Stimulated activated naive CD8-positive, alpha-beta T cell treated with anti-CD3 and anti-CD28 coated beads, Interleukin-15, amount 100 ng/mL, for 72 hours (primary cell): ENCODE measurements around the gene KCNA10.
A peak's percentile ranks its signal among the peaks of the same experiment; 100 is the strongest.

Experiments used
- ATAC-seq: fragments of 150-1000 bp; cut with Tn5 transposase; 2 replicates; pipeline ENCODE4 v1.10.0; 2021; ENCODE audit warnings: mild to moderate bottlenecking, moderate library complexity
- DNase-seq, 2 donors: peaks; one replicate each; pipeline ENCODE4 v3.0.0; 2021 to 2022
- H3K27ac Mint-ChIP-seq, 2 donors: one replicate each; pipeline ENCODE4 v1.8.0; 2022; ENCODE audit warnings: mild to moderate bottlenecking in 2 of 2, mixed read lengths in 2 of 2, moderate library complexity in 2 of 2
- H3K27me3 Mint-ChIP-seq: one replicate; pipeline ENCODE4 v1.8.0; 2022; ENCODE audit warnings: mixed read lengths
- H3K4me1 Mint-ChIP-seq: one replicate; pipeline ENCODE4 v1.8.0; 2022; ENCODE audit warnings: mild to moderate bottlenecking, mixed read lengths
- H3K4me3 Mint-ChIP-seq, 2 donors: one replicate each; pipeline ENCODE4 v1.8.0; 2022; ENCODE audit warnings: mild to moderate bottlenecking in 2 of 2, mixed read lengths in 2 of 2, moderate library complexity in 1 of 2
- H3K9me3 Mint-ChIP-seq, 2 donors: one replicate each; pipeline ENCODE4 v1.8.0; 2022; ENCODE audit warnings: mixed read lengths in 2 of 2

The KCNA10 gene

DNA sequence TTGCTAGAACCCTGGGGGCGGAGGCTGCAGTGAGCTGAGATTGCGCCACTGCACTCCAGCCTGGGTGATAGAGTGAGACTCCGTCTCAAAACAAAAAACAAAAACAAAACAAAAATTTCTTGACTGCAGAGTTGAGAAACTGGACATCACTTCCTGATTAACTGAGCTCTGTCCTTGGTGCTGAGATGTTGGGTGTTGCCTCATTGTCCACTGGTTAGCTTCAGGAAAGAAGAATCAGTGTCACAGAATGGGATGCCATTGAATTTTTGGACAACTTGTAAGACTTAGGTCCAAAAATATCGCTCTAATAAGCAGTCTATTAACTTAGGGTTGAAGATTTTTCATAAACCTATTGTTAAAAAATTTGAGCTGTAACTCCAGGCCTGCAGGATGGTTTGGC lies 23.8 kb upstream of the KCNA10 start:
- Mint-ChIP-seq H3K4me3 (no peak overlapping the region), H3K27me3 (peaks cover 22% of the 10 kb centered on the region), H3K9me3 (no peaks in the 10 kb centered on the region), H3K27ac (no peak overlapping the region), H3K4me1 (no peaks in the 10 kb centered on the region)
- ATAC-seq: no peak
- no peak for DNase-seq

DNA sequence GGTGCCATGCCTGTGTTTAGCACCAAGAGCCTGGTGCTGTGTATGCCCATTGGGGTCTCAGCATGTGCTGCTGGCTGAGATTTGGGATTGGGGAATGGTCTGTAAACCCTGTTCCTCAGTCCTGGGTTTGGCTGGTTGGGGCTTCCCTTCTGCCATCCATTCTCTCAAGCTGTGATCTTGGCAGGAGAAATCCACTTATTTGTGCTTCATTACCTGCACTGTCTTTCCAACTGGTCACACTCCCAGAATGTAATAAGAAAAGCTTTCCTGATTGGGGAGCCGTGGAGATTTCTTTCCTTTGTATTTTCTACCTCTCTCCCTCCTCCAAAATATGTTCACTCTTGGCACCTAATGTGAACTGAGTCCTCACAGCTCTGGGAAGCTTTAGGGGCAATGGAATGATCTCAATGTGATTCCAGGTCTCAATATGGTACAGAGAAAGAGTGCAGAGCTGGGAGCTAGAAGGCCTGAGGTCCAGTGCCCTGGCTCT lies 23.0 kb upstream of the KCNA10 start:
- Mint-ChIP-seq H3K27ac (no peak overlapping the region), H3K4me3 (no peak overlapping the region), H3K9me3 (no peaks in the 10 kb centered on the region), H3K27me3 (peaks cover 20% of the 10 kb centered on the region), H3K4me1 (no peaks in the 10 kb centered on the region)
- no peak for ATAC-seq
- DNase-seq: no peak

- H3K27me3 Mint-ChIP-seq: peaks cover 11% of the 10 kb centered on the region
- DNase-seq (no peak), ATAC-seq (no peak)
- H3K9me3 Mint-ChIP-seq: no peaks in the 10 kb centered on the region
- no peak overlapping the region for H3K27ac Mint-ChIP-seq
- no peak overlapping the region for H3K4me3 Mint-ChIP-seq
- no peaks in the 10 kb centered on the region for H3K4me1 Mint-ChIP-seq
Measured at GRCh38 chr1:110540891-110541685, 22.1 kb upstream of the KCNA10 start.

DNA sequence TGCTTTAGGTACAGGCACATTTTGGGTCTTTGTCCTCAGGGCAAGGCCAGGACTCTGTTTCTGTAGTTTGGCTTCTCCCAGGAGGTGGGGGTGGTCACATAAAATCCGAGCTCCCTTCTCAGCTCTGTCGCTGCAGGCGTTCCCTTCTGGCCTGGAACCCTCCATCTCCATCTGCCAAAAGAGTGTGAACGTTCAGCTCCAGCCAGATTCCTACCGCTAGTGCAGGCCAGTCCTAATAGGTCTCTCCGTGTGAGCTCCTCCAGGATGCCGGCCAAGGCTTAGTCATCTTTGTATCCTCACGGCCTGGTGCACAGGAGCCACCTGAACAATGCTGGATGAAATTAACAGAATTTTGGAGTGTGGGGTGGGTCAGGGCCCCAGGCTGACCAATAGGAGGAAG lies 19.9 kb upstream of the KCNA10 start:
- H3K27me3 Mint-ChIP-seq: no peaks in the 10 kb centered on the region

DNA sequence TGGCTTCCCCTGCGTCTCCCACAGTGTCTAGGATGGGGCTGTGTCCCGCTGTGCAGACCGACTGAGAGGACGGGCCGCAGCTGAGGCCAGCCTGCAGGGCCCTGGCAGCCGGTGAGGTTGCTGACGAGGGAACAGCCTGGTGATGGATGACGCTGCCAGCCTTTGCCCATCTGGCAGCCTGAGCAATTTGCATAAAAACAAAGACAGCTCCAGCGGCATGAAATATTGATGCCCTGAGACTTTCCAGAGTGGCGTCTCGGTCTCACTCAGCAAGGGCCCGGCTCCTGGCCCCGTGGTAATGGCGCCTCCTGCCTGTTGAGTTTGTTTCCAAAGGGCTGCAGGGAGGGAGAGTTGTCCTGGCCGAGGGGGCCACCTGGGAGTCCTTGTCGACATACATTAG lies 19.1 kb upstream of the KCNA10 start:
- ATAC-seq: no peak
- H3K4me1 Mint-ChIP-seq: no peaks in the 10 kb centered on the region
- H3K27ac Mint-ChIP-seq: no peak overlapping the region
- no peaks in the 10 kb centered on the region for H3K27me3 Mint-ChIP-seq
- DNase-seq: no peak
- H3K9me3 Mint-ChIP-seq: no peaks in the 10 kb centered on the region
- no peak overlapping the region for H3K4me3 Mint-ChIP-seq

More for the DNA sequence above, 19.9 kb upstream of the KCNA10 start:
- ATAC-seq: no peak
- H3K4me3 Mint-ChIP-seq: no peak overlapping the region
- no peak overlapping the region for H3K27ac Mint-ChIP-seq
- no peak for DNase-seq
- no peaks in the 10 kb centered on the region for H3K9me3 Mint-ChIP-seq
- H3K4me1 Mint-ChIP-seq: no peaks in the 10 kb centered on the region

DNA sequence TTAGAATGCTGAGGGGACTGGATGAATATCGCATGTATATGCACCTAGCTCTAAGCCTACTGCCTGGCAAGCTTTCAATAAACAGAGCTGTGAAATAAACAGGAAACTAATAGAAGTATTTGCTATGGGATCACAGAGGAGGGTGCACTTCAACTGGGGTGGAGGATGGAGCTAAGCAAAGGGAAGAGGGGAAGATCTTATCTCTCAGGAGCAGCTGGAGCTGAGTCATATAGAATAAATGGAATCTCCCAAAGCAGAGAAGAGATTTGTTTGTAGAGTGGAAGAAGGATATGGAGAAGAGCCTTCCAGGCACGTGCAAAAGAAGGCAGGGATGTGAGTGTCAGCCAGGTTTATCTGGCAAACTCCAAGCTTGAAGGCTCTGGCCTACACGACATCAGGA lies 17.0 kb upstream of the KCNA10 start:
- H3K27me3 Mint-ChIP-seq: peaks cover 8% of the 10 kb centered on the region
- no peak overlapping the region for H3K4me3 Mint-ChIP-seq
- H3K27ac Mint-ChIP-seq: no peak overlapping the region

GRCh38 chr1:110533230-110533629 lies 14.3 kb upstream of the KCNA10 start:
- no peak for ATAC-seq
- Mint-ChIP-seq H3K9me3 (no peaks in the 10 kb centered on the region), H3K27me3 (peaks cover 21% of the 10 kb centered on the region), H3K27ac (no peak overlapping the region), H3K4me3 (no peak overlapping the region), H3K4me1 (no peaks in the 10 kb centered on the region)
- DNase-seq: no peak

More for the DNA sequence above, 17.0 kb upstream of the KCNA10 start:
- DNase-seq (no peak), ATAC-seq (no peak)
- no peaks in the 10 kb centered on the region for H3K9me3 Mint-ChIP-seq
- H3K4me1 Mint-ChIP-seq: no peaks in the 10 kb centered on the region

DNA sequence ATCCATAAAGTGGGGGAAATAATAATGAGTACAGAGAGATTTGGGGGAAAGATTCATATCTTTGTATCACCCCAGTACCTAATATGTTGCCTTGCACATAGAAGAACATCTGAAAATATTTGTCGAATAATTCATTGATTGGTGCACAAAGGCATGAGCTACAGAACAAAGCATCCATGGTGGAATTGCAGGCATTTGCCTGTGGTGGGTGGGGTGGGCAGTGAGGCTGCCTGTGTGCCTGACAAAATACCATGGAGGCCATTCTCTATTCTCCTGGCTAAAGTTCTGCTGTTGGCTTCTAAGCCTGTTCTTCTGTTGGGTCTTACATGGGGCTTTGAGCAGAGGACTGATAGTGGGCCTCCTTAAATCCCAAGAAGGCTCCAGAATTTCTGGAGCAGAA lies 10.0 kb upstream of the KCNA10 start:
- Mint-ChIP-seq H3K4me1 (peaks cover 8% of the 10 kb centered on the region), H3K27me3 (peaks cover 31% of the 10 kb centered on the region), H3K9me3 (no peaks in the 10 kb centered on the region), H3K4me3 (no peak overlapping the region), H3K27ac (no peak overlapping the region)
- no peak for ATAC-seq
- no peak for DNase-seq

DNA sequence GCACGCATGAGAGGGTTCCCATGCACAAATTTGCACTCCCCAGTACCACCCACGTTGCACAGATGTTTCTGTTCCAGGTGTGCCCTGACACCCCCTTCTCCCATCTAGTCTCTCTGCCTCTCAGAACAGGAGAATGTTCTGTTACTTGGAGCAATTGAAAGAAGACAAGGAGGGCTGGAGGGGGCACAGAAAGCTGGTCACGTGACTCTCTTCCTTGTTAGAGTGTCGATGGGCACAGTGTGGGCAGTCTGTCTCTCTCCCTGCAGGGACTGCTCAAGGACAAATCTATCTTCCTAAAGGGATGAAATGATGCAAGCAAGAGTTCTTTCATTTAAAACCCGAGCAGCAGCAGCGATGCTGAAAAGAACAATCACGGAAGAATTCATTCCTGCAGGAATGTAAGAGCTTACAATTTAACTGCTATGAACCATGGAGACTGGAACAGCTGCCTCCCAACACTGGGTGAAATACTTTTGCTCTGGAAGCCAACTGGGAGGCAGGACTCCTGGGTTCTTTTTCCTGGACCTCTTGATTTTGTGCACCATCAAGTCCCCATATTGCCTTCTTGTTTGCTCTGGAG lies 7.3 kb upstream of the KCNA10 start:
- no peaks in the 10 kb centered on the region for H3K9me3 Mint-ChIP-seq
- peaks cover 41% of the 10 kb centered on the region for H3K27me3 Mint-ChIP-seq
- peaks cover 8% of the 10 kb centered on the region for H3K4me1 Mint-ChIP-seq
- no peak for DNase-seq
- no peak overlapping the region for H3K4me3 Mint-ChIP-seq
- ATAC-seq: no peak
- no peak overlapping the region for H3K27ac Mint-ChIP-seq

DNA sequence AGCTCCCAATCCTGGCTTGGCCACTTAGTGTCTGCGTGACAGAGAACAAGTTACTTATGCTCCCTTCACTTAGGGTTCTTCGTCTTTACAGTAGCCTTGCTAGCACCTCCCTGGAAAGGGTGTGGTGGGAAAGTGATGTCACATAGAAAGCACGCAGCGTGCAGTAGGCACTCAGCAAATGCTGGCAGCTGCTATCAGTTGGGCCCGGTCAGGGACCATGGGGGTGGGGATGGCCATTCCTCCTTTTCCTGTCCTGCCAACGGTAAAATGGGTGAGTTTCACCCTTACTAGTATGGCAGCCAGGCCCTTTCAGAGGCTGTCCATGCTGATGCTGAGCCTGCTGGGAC lies 6.2 kb upstream of the KCNA10 start:
- ATAC-seq: no peak
- H3K27ac Mint-ChIP-seq: no peak overlapping the region

GRCh38 chr1:110524311-110525248 lies 5.6 kb upstream of the KCNA10 start:
- ATAC-seq (peak; percentile 78), DNase-seq (peak; percentile 42 to 46)
- H3K27ac Mint-ChIP-seq: no peak overlapping the region
- H3K27me3 Mint-ChIP-seq: peaks cover 35% of the 10 kb centered on the region
- peak overlapping the region in 1 of 2 donors; percentile 55 for H3K4me3 Mint-ChIP-seq
- H3K4me1 Mint-ChIP-seq: peaks cover 8% of the 10 kb centered on the region
- H3K9me3 Mint-ChIP-seq: no peaks in the 10 kb centered on the region

More for the DNA sequence above, 6.2 kb upstream of the KCNA10 start:
- H3K27me3 Mint-ChIP-seq: peaks cover 41% of the 10 kb centered on the region
- H3K9me3 Mint-ChIP-seq: no peaks in the 10 kb centered on the region
- no peak for DNase-seq
- H3K4me1 Mint-ChIP-seq: peaks cover 8% of the 10 kb centered on the region
- no peak overlapping the region for H3K4me3 Mint-ChIP-seq

- Mint-ChIP-seq H3K27me3 (peaks cover 30% of the 10 kb centered on the region), H3K27ac (no peak overlapping the region), H3K9me3 (no peaks in the 10 kb centered on the region)
Measured at GRCh38 chr1:110523011-110523410, 4.0 kb upstream of the KCNA10 start.

GRCh38 chr1:110522560-110522959 lies 3.6 kb upstream of the KCNA10 start:
- Mint-ChIP-seq H3K4me1 (peaks cover 8% of the 10 kb centered on the region), H3K27me3 (peaks cover 34% of the 10 kb centered on the region)

More at GRCh38 chr1:110523011-110523410, 4.0 kb upstream of the KCNA10 start:
- DNase-seq: no peak
- no peak for ATAC-seq
- Mint-ChIP-seq H3K4me1 (peaks cover 8% of the 10 kb centered on the region), H3K4me3 (no peak overlapping the region)

GRCh38 chr1:110520827-110521226 lies 1.9 kb upstream of the KCNA10 start:
- peaks cover 30% of the 10 kb centered on the region for H3K27me3 Mint-ChIP-seq
- H3K27ac Mint-ChIP-seq: no peak overlapping the region

More at GRCh38 chr1:110522560-110522959, 3.6 kb upstream of the KCNA10 start:
- H3K27ac Mint-ChIP-seq: no peak overlapping the region
- DNase-seq (no peak), ATAC-seq (no peak)
- H3K9me3 Mint-ChIP-seq: no peaks in the 10 kb centered on the region
- no peak overlapping the region for H3K4me3 Mint-ChIP-seq

GRCh38 chr1:110515891-110516290 lies 3.1 kb downstream of the KCNA10 start:
- H3K4me1 Mint-ChIP-seq: no peaks in the 10 kb centered on the region
- H3K4me3 Mint-ChIP-seq: no peak overlapping the region
- ATAC-seq: no peak
- DNase-seq: no peak
- H3K9me3 Mint-ChIP-seq: no peaks in the 10 kb centered on the region
- H3K27ac Mint-ChIP-seq: no peak overlapping the region
- peaks cover 9% of the 10 kb centered on the region for H3K27me3 Mint-ChIP-seq

More at GRCh38 chr1:110520827-110521226, 1.9 kb upstream of the KCNA10 start:
- Mint-ChIP-seq H3K9me3 (no peaks in the 10 kb centered on the region), H3K4me3 (no peak overlapping the region), H3K4me1 (peaks cover 8% of the 10 kb centered on the region)
- DNase-seq (no peak), ATAC-seq (no peak)
